ENCODE results near the gene CNTN4. TPM values are rescaled to one million over a fixed set of nuclear protein-coding genes. Genes with fewer than 3 reads are reported as not detected.
A peak's percentile ranks its signal among the peaks of the same experiment; 100 is the strongest.

The CNTN4 gene
- total RNA-seq, 1 donor from 2014 or later, result 0.79 TPM

GRCh38 chr3:3027976-3028567 is 929.4 kb downstream of the CNTN4 start:
- Histone ChIP-seq H3K36me3 (ENCODE audit: control insufficient read depth, insufficient read depth, low read length) (no peaks in the 10 kb centered on the region), H3K27me3 (ENCODE audit: control insufficient read depth, insufficient read depth, low read length) (no peaks in the 10 kb centered on the region), H3K4me3 (ENCODE audit: low read depth, low read length) (no peak overlapping the region)
- no peak for TF ChIP-seq CTCF (IDR thresholded peaks at IDR 0.05; ENCODE audit: insufficient read depth, low read length, severe bottlenecking)
- DNase-seq (ENCODE audit: low read depth), result no peak
- FAIRE-seq, result no peak

- DNase-seq (ENCODE audit: low read depth), result no peak
- no peak overlapping the region for H3K4me3 ChIP-seq (ENCODE audit: low read depth, low read length)
- no peak for FAIRE-seq
Observed at GRCh38 chr3:3031326-3031725, 932.7 kb downstream of the CNTN4 start.

DNA sequence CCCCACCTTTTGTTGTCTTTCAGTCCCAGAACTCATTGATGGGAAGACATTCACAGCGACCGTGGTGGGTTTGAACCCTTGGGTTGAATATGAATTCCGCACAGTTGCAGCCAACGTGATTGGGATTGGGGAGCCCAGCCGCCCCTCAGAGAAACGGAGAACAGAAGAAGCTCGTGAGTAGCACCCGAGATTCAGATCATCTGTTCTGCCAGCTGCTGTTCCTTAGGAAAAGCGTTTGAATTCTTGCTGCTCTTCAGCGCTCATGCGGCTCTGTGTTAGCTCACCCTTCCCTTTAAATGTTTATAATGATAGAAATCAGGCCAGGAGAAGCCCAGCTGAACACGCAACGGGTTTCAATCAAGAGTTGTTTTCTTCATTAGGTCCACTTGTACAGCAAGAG is 938.5 kb downstream of the CNTN4 start:
- DNase-seq (ENCODE audit: low read depth) (no peak), FAIRE-seq (no peak)
- no peak overlapping the region for H3K4me3 ChIP-seq (ENCODE audit: low read depth, low read length)
- H3K36me3 ChIP-seq (ENCODE audit: control insufficient read depth, insufficient read depth, low read length), result no peaks in the 10 kb centered on the region
- no peaks in the 10 kb centered on the region for H3K27me3 ChIP-seq (ENCODE audit: control insufficient read depth, insufficient read depth, low read length)
- no peak for TF ChIP-seq CTCF (IDR thresholded peaks at IDR 0.05; ENCODE audit: insufficient read depth, low read length, severe bottlenecking)

More at GRCh38 chr3:3031326-3031725, 932.7 kb downstream of the CNTN4 start:
- Histone ChIP-seq H3K36me3 (ENCODE audit: control insufficient read depth, insufficient read depth, low read length) (no peaks in the 10 kb centered on the region), H3K27me3 (ENCODE audit: control insufficient read depth, insufficient read depth, low read length) (no peaks in the 10 kb centered on the region)
- no peak for TF ChIP-seq CTCF (IDR thresholded peaks at IDR 0.05; ENCODE audit: insufficient read depth, low read length, severe bottlenecking)

DNA sequence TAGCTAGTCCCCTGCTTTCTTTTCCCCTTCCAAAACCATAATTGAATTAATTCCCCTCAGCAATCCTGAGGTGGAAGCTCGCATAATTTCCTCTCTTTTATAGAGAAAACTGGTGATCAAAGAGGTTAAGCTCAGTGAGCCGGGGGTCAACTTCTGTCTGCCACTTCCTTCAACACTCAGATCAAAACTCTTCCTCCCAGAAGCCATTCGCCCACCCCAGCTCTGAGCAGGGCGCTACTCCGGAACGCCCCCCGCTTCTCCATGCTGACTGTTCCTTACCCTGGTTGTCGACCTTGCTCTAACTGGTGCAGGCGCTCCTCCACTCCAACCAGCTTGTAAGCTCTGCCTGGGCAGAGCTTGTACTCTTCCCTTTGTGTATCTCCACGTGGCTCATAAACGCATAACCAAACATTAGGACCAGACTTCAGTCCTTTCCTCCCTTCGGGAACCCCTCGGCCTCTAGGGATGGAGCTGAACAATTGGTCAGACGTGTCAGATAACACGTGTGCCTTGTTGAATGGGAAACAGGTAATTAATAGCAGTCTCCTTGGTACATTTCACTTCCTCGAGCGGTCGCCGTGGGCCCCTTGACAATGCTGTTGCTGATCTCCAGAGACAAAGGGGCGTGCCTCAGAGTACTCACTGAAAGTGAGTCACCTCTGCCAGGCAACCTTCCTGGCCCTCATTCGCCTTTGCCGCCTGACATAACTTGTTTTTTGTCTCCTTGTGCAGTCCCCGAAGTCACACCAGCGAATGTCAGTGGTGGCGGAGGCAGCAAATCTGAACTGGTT is 939.7 kb downstream of the CNTN4 start:
- TF ChIP-seq CTCF (IDR thresholded peaks at IDR 0.05; ENCODE audit: insufficient read depth, low read length, severe bottlenecking), result no peak
- DNase-seq (ENCODE audit: low read depth) (peak; percentile 8), FAIRE-seq (no peak)
- Histone ChIP-seq H3K4me3 (ENCODE audit: low read depth, low read length) (no peak overlapping the region), H3K36me3 (ENCODE audit: control insufficient read depth, insufficient read depth, low read length) (no peaks in the 10 kb centered on the region), H3K27me3 (ENCODE audit: control insufficient read depth, insufficient read depth, low read length) (no peaks in the 10 kb centered on the region)

DNA sequence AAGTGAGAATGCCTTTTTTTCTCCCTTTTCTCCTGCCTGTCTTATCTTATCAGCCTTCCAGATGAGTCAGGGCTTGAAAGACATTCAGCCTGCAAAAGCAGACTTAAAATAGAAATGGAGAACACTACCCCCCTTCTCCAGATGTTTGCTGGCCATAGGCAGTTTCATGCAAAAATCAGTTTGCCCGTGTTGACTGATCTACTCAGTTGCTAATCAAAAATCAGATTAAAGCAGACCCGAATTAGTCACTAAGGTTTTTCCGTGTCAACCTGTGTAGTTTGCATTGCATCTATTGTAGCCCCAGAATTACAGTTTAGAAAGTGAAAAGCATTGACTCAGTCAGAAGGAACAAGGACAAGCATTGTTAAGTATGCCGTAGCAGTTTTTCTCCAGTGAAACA is 955.3 kb downstream of the CNTN4 start:
- DNase-seq (ENCODE audit: low read depth), result no peak
- no peak overlapping the region for H3K4me3 ChIP-seq (ENCODE audit: low read depth, low read length)
- H3K27me3 ChIP-seq (ENCODE audit: control insufficient read depth, insufficient read depth, low read length), result no peaks in the 10 kb centered on the region
- H3K36me3 ChIP-seq (ENCODE audit: control insufficient read depth, insufficient read depth, low read length), result no peaks in the 10 kb centered on the region
- FAIRE-seq, result no peak
- TF ChIP-seq CTCF (IDR thresholded peaks at IDR 0.05; ENCODE audit: insufficient read depth, low read length, severe bottlenecking), result no peak

Measured in bronchial epithelial cell (primary cell).